SK-N-SH (cell line): ENCODE data around the gene PAM. TPM values are rescaled to one million over a fixed set of nuclear protein-coding genes. Genes with fewer than 3 reads are reported as not detected.

Experiments
- CTCF ChIA-PET: fragments of 300-600, 350-600 bp; formaldehyde crosslinking; extraction: SDS; loops from one replicate; lab custom pipeline; 2021; lab: Yijun Ruan, JAX
- POLR2A ChIA-PET: fragments of 350-600 bp; sonication (Branson Sonifier 250); formaldehyde crosslinking; extraction: SDS; loops from one replicate; lab custom pipeline; 2020; ENCODE audit warnings: antibody characterized with exemption, inconsistent platforms; lab: Yijun Ruan, JAX
- DNase-seq: peaks from one replicate; pipeline ENCODE4 v3.0.0; 2012
- H2AFZ ChIP-seq: fragments of 200-600 bp; sonication (generic); 2 replicates; pipeline ENCODE4 v1.8.1; 2016; ENCODE audit warnings: antibody characterized with exemption, mild to moderate bottlenecking, low read depth
- H3F3A ChIP-seq: fragments of 200-600 bp; sonication (generic); replicated peaks from 2 replicates; pipeline ENCODE3; 2016; ENCODE audit warnings: antibody characterized with exemption, mild to moderate bottlenecking; ENCODE audit not compliant: insufficient read depth
- H3K27ac ChIP-seq, 2 experiments: fragments of 200-500 bp in 1 of 2; fragments of 200-600 bp in 1 of 2; sonication (Bioruptor generic) in 1 of 2; sonication (generic), shearing (Covaris generic) in 1 of 2; 2 replicates each; pipeline versions ENCODE4 v1.5.1 to v1.6.1; 2014 to 2016; ENCODE audit warnings: low read depth in 2 of 2, inconsistent platforms in 1 of 2, low read length in 1 of 2, mild to moderate bottlenecking in 1 of 2, mixed read lengths in 1 of 2
- H3K27me3 ChIP-seq: fragments of 200-600 bp; sonication (generic), shearing (Covaris generic); 2 replicates; pipeline ENCODE4 v1.6.1; 2016; ENCODE audit warnings: mixed run types; ENCODE audit not compliant: insufficient read depth
- H3K36me3 ChIP-seq, 2 experiments: fragments of 200-500 bp in 1 of 2; fragments of 200-600 bp in 1 of 2; sonication (Bioruptor generic) in 1 of 2; sonication (generic) in 1 of 2; replicated peaks in 1 of 2; 2 replicates each; pipeline versions ENCODE3 to v1.5.1; 2014 to 2016; ENCODE audit warnings: low read length in 1 of 2, mild to moderate bottlenecking in 1 of 2; ENCODE audit not compliant: insufficient read depth in 2 of 2, control insufficient read depth in 1 of 2
- H3K4me1 ChIP-seq, 2 experiments: fragments of 200-500 bp in 1 of 2; fragments of 200-600 bp in 1 of 2; sonication (Bioruptor generic) in 1 of 2; sonication (generic), shearing (Covaris generic) in 1 of 2; 2 replicates each; pipeline versions ENCODE4 v1.5.1 to v1.6.1; 2014 to 2016; ENCODE audit warnings: low read depth in 1 of 2, low read length in 1 of 2, mixed run types in 1 of 2; ENCODE audit not compliant: insufficient read depth in 2 of 2, control insufficient read depth in 1 of 2
- H3K4me2 ChIP-seq: fragments of 200-600 bp; sonication (generic), shearing (Covaris generic); 2 replicates; pipeline ENCODE4 v1.6.1; 2017; ENCODE audit warnings: mixed run types
- H3K4me3 ChIP-seq, 2 experiments: fragments of 200-500 bp in 1 of 2; fragments of 200-600 bp in 1 of 2; sonication (Bioruptor generic) in 1 of 2; sonication (generic), shearing (Covaris generic) in 1 of 2; 2 replicates each; pipeline versions ENCODE4 v1.5.1 to v1.8.1; 2014 to 2016; ENCODE audit warnings: low read depth in 2 of 2, inconsistent platforms in 1 of 2, low read length in 1 of 2, mild to moderate bottlenecking in 1 of 2, mixed read lengths in 1 of 2, moderate library complexity in 1 of 2
- H3K79me2 ChIP-seq: fragments of 200-600 bp; sonication (generic); 2 replicates; pipeline ENCODE4 v1.8.1; 2017; ENCODE audit warnings: mild to moderate bottlenecking; ENCODE audit not compliant: insufficient read depth
- H3K9ac ChIP-seq: fragments of 200-600 bp; sonication (generic); 2 replicates; pipeline ENCODE4 v1.6.1; 2017; ENCODE audit warnings: mixed run types
- H3K9me2 ChIP-seq: fragments of 200-600 bp; sonication (generic); 2 replicates; pipeline ENCODE4 v1.6.1; 2017; ENCODE audit warnings: mixed run types
- H3K9me3 ChIP-seq: fragments of 200-600 bp; sonication (generic); 2 replicates; pipeline ENCODE4 v1.6.1; 2017; ENCODE audit warnings: mixed run types, mild to moderate bottlenecking, moderate library complexity
- H4K20me1 ChIP-seq: fragments of 200-600 bp; sonication (generic); 2 replicates; pipeline ENCODE4 v1.6.1; 2017; ENCODE audit warnings: mild to moderate bottlenecking, mixed run types; ENCODE audit not compliant: insufficient read depth
- FOSL2 ChIP-seq: IDR thresholded peaks from 2 replicates; pipeline ENCODE4 v1.4.0; 2012; ENCODE audit warnings: low read depth, mild to moderate bottlenecking, moderate library complexity, borderline replicate concordance
- FOXJ3 ChIP-seq: sonication (generic); formaldehyde crosslinking; IDR thresholded peaks from 2 replicates; pipeline ENCODE4 v1.5.1; 2020; ENCODE audit warnings: mild to moderate bottlenecking, missing genetic modification reagents
- FOXM1 ChIP-seq: IDR thresholded peaks from 2 replicates; pipeline ENCODE4 v1.4.0; 2012; ENCODE audit warnings: low read depth, mild to moderate bottlenecking
- GATA2 ChIP-seq: sonication (generic); formaldehyde crosslinking; IDR thresholded peaks from 2 replicates; pipeline ENCODE4 v1.5.0; 2020; ENCODE audit warnings: mild to moderate bottlenecking, missing genetic modification reagents
- JUND ChIP-seq: IDR thresholded peaks from 2 replicates; pipeline ENCODE4 v1.4.0; 2012
- MEF2A ChIP-seq: IDR thresholded peaks from 2 replicates; pipeline ENCODE4 v1.4.0; 2012; ENCODE audit warnings: low read depth, borderline replicate concordance
- NFIC ChIP-seq: IDR thresholded peaks from 2 replicates; pipeline ENCODE4 v1.4.0; 2012; ENCODE audit warnings: borderline replicate concordance
- PBX3 ChIP-seq: IDR thresholded peaks from 2 replicates; pipeline ENCODE4; 2012
- POLR2AphosphoS5 ChIP-seq: IDR thresholded peaks from 2 replicates; pipeline ENCODE4 v1.6.1; 2012; ENCODE audit warnings: low read depth, low read length
- RAD21 ChIP-seq: IDR thresholded peaks from 2 replicates; pipeline ENCODE4 v1.6.1; 2012; ENCODE audit warnings: mild to moderate bottlenecking, low read length
- RCOR1 ChIP-seq: fragments of 150-350 bp; IDR thresholded peaks from 2 replicates; pipeline ENCODE4 v1.6.1; 2017; ENCODE audit warnings: antibody characterized with exemption, low read length
- SIN3A ChIP-seq: IDR thresholded peaks from 2 replicates; pipeline ENCODE4 v1.6.1; 2012; ENCODE audit warnings: low read depth, mild to moderate bottlenecking, low read length, moderate library complexity, borderline replicate concordance
- SMC3 ChIP-seq: IDR thresholded peaks from 2 replicates; pipeline ENCODE4 v1.6.1; 2012; ENCODE audit warnings: low read depth, low read length, improper control_type of control experiment
- TAF1 ChIP-seq: IDR thresholded peaks from 2 replicates; pipeline ENCODE4 v1.6.1; 2012; ENCODE audit warnings: low read depth, mild to moderate bottlenecking, low read length, moderate library complexity, borderline replicate concordance
- TCF12 ChIP-seq: IDR thresholded peaks from 2 replicates; pipeline ENCODE4 v1.4.0; 2012
- TEAD4 ChIP-seq: IDR thresholded peaks from 2 replicates; pipeline ENCODE4 v1.4.0; 2012; ENCODE audit warnings: mild to moderate bottlenecking, borderline replicate concordance; ENCODE audit not compliant: insufficient read depth
- WGBS: methylation state at CpG from one replicate; pipeline ENCODE4 v1.1.6; 2017; ENCODE audit warnings: low lambda C conversion rate; 5-methylcytosine and 5-hydroxymethylcytosine counted together
- polyA plus RNA-seq, 3 experiments: library from polyadenylated mRNA; depleted of rRNA; stranded (reverse); fragments of >200 nt; gene quantifications; 2 replicates each; pipeline ENCODE4 v1.2.3, GENCODE V29; 2012
- TF ChIP-seq, protein P1 (sequence below): fragments of 150-350 bp; IDR thresholded peaks from 2 replicates; pipeline ENCODE4 v1.6.1; 2016; ENCODE audit warnings: mild to moderate bottlenecking, low read depth, low read length

PAM gene
- polyA plus RNA-seq, 1 of the 3 experiments (the other 2 are of a cell fraction), result 507 TPM

- TF ChIP-seq POLR2AphosphoS5 (no peak), FOXM1 (no peak), RAD21 (no peak), NFIC (no peak), JUND (no peak)
- TF ChIP-seq, protein P1, sequence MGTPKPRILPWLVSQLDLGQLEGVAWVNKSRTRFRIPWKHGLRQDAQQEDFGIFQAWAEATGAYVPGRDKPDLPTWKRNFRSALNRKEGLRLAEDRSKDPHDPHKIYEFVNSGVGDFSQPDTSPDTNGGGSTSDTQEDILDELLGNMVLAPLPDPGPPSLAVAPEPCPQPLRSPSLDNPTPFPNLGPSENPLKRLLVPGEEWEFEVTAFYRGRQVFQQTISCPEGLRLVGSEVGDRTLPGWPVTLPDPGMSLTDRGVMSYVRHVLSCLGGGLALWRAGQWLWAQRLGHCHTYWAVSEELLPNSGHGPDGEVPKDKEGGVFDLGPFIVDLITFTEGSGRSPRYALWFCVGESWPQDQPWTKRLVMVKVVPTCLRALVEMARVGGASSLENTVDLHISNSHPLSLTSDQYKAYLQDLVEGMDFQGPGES, result no peak
Measured at GRCh38 chr5:102875721-102876123, 120.6 kb downstream of the PAM start (continued).

DNA sequence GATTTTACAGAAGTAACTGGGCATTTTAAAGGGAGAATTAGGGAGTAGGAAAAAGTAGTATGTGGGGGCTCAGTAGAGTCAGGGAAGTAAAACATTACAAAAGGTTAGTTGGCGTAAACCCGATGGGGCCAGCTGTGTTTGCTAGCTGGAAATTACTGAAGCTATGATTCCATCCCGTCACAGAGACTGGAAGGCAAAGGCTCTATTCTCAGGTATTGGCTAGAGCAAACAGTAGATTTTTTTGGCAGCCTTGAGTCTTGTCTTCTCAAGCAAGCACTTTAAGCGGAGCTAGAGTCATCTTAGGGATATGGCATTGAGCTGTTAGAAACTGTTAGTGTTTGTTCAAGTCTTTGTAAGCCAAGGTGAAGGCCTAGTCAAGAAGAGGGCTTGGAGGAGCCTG, 121.5 kb downstream of the PAM start:
- H3K4me3 ChIP-seq, result no peak overlapping the region
- no peaks in the 10 kb centered on the region; a peak in 2 of 4 replicates for H3K4me1 ChIP-seq
- H3K27me3 ChIP-seq, result no peaks in the 10 kb centered on the region
- no peaks in the 10 kb centered on the region; the same call in 1 of the 2 replicates for H4K20me1 ChIP-seq
- ChIA-PET CTCF (interaction anchor here (0.7 to 1.0 kb wide), 2 partner anchors 32 to 77 kb away, joined by 3 to 4 read pairs; no protein-coding TSS in a partner anchor), POLR2A (no interaction called here)
- H3K79me2 ChIP-seq, result peaks cover 70% of the 10 kb centered on the region
- H3K9me3 ChIP-seq, result no peaks in the 10 kb centered on the region
- DNase-seq, result no peak
- no peak overlapping the region for H3K4me2 ChIP-seq
- no peak for TF ChIP-seq TAF1
- TF ChIP-seq TCF12, result no peak
- TF ChIP-seq MEF2A, result no peak
- TF ChIP-seq NFIC, result no peak
- TF ChIP-seq RCOR1, result no peak
- no peak for TF ChIP-seq TEAD4
- no peak for TF ChIP-seq GATA2 (CRISPR knock-in tag)
- TF ChIP-seq, protein P1, result no peak
- no peak for TF ChIP-seq PBX3
- no peak for TF ChIP-seq FOSL2
- no peak for TF ChIP-seq JUND
- TF ChIP-seq SIN3A, result no peak
- TF ChIP-seq FOXJ3, result no peak
- TF ChIP-seq SMC3, result no peak
- H3K9me2 ChIP-seq, result no peaks in the 10 kb centered on the region
- H2AFZ ChIP-seq, result no peak overlapping the region
- H3K27ac ChIP-seq, result no peak overlapping the region
- no peak overlapping the region for H3K9ac ChIP-seq
- peaks cover 5% of the 10 kb centered on the region for H3F3A ChIP-seq
- H3K36me3 ChIP-seq, result peaks cover 23 to 59% of the 10 kb centered on the region in 2 experiments
- WGBS, result over 99% methylated on average over 4 of the region's 4 CpGs
